HEK293T (cell line): ENCODE measurements around the gene CDH4.

Source experiments
- CTCF ChIA-PET: fragments of 350-600 bp; formaldehyde crosslinking; extraction: SDS; loops from one replicate; lab custom pipeline; 2021; ENCODE audit warnings: antibody characterized with exemption, inconsistent platforms; lab: Yijun Ruan, JAX
- POLR2A ChIA-PET: fragments of 350-600 bp; formaldehyde crosslinking; extraction: SDS; loops from one replicate; lab custom pipeline; 2020; ENCODE audit warnings: antibody characterized with exemption, inconsistent platforms; lab: Yijun Ruan, JAX
- DNase-seq: peaks from one replicate; pipeline ENCODE4 v3.0.0; 2012; ENCODE audit warnings: mixed read lengths; ENCODE audit errors: extremely low spot score
- ARNT ChIP-seq: fragments of 450-650 bp; IDR thresholded peaks from 2 replicates; pipeline ENCODE4 v1.6.1; 2017; ENCODE audit warnings: mild to moderate bottlenecking
- BHLHE40 ChIP-seq: fragments of 450-650 bp; IDR thresholded peaks from 2 replicates; pipeline ENCODE4 v1.6.1; 2016; ENCODE audit warnings: mild to moderate bottlenecking, moderate library complexity, borderline replicate concordance
- CTBP1 ChIP-seq: fragments of 450-650 bp; IDR thresholded peaks from 2 replicates; pipeline ENCODE4 v1.6.1; 2016; ENCODE audit warnings: borderline replicate concordance
- ELF4 ChIP-seq: fragments of 450-650 bp; IDR thresholded peaks from 2 replicates; pipeline ENCODE4 v1.6.1; 2017; ENCODE audit warnings: antibody characterized with exemption
- FOXA1 ChIP-seq: fragments of 450-650 bp; IDR thresholded peaks from 2 replicates; pipeline ENCODE4 v1.6.1; 2016; ENCODE audit warnings: mild to moderate bottlenecking
- FOXK2 ChIP-seq: fragments of 450-650 bp; IDR thresholded peaks from 2 replicates; pipeline ENCODE4 v1.6.1; 2016; ENCODE audit warnings: mild to moderate bottlenecking
- FOXM1 ChIP-seq: fragments of 450-650 bp; IDR thresholded peaks from 2 replicates; pipeline ENCODE4 v1.6.1; 2017; ENCODE audit warnings: mild to moderate bottlenecking, borderline replicate concordance
- HDGF ChIP-seq: fragments of 450-650 bp; IDR thresholded peaks from 2 replicates; pipeline ENCODE4 v1.6.1; 2017; ENCODE audit warnings: antibody characterized with exemption, borderline replicate concordance
- L3MBTL2 ChIP-seq: fragments of 450-650 bp; conservative IDR thresholded peaks from 2 replicates; pipeline ENCODE4 v1.6.1; 2016; ENCODE audit warnings: mild to moderate bottlenecking
- LEF1 ChIP-seq: fragments of 450-650 bp; IDR thresholded peaks from 2 replicates; pipeline ENCODE4 v1.6.1; 2017; ENCODE audit warnings: mild to moderate bottlenecking, borderline replicate concordance
- NFRKB ChIP-seq: fragments of 450-650 bp; IDR thresholded peaks from 2 replicates; pipeline ENCODE4 v1.6.1; 2016; ENCODE audit warnings: mild to moderate bottlenecking, moderate library complexity
- SP1 ChIP-seq: fragments of 450-650 bp; IDR thresholded peaks from 2 replicates; pipeline ENCODE4 v1.6.1; 2017
- SUZ12 ChIP-seq: fragments of 450-650 bp; IDR thresholded peaks from 2 replicates; pipeline ENCODE4 v1.6.1; 2016; ENCODE audit warnings: mild to moderate bottlenecking
- TARDBP ChIP-seq: fragments of 450-650 bp; IDR thresholded peaks from 2 replicates; pipeline ENCODE4 v1.6.1; 2016
- ZNF384 ChIP-seq: fragments of 450-650 bp; IDR thresholded peaks from 2 replicates; pipeline ENCODE4 v1.6.1; 2016
- TF ChIP-seq, protein P1 (sequence below): fragments of 450-650 bp; IDR thresholded peaks from 2 replicates; pipeline ENCODE4 v1.6.1; 2016

CDH4 gene

DNA sequence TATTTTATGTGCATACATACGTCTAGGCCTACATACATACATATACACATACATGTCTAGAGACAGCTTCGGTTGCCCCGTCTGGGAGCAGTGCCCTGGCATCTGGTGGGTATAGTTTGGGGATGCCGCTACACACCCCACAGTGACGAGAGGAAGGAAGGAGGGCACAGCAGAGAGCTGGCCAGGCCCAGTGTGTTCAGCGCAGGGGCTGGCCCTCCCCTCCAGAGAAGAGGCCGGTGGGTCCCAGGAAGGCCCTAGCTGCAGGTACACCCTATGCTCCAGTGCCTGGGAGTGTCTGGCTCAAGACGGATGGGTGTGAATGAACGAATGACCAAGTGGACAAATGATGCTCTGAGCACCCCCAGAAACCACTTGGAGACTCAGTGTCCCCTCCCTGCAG lies 284.6 kb downstream of the CDH4 start:
- no peak for DNase-seq
- ChIA-PET CTCF (no interaction called here), POLR2A (no interaction called here)
- TF ChIP-seq ELF4 (no peak), L3MBTL2 (no peak)
- TF ChIP-seq, protein P1, sequence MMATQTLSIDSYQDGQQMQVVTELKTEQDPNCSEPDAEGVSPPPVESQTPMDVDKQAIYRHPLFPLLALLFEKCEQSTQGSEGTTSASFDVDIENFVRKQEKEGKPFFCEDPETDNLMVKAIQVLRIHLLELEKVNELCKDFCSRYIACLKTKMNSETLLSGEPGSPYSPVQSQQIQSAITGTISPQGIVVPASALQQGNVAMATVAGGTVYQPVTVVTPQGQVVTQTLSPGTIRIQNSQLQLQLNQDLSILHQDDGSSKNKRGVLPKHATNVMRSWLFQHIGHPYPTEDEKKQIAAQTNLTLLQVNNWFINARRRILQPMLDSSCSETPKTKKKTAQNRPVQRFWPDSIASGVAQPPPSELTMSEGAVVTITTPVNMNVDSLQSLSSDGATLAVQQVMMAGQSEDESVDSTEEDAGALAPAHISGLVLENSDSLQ, result no peak

DNA sequence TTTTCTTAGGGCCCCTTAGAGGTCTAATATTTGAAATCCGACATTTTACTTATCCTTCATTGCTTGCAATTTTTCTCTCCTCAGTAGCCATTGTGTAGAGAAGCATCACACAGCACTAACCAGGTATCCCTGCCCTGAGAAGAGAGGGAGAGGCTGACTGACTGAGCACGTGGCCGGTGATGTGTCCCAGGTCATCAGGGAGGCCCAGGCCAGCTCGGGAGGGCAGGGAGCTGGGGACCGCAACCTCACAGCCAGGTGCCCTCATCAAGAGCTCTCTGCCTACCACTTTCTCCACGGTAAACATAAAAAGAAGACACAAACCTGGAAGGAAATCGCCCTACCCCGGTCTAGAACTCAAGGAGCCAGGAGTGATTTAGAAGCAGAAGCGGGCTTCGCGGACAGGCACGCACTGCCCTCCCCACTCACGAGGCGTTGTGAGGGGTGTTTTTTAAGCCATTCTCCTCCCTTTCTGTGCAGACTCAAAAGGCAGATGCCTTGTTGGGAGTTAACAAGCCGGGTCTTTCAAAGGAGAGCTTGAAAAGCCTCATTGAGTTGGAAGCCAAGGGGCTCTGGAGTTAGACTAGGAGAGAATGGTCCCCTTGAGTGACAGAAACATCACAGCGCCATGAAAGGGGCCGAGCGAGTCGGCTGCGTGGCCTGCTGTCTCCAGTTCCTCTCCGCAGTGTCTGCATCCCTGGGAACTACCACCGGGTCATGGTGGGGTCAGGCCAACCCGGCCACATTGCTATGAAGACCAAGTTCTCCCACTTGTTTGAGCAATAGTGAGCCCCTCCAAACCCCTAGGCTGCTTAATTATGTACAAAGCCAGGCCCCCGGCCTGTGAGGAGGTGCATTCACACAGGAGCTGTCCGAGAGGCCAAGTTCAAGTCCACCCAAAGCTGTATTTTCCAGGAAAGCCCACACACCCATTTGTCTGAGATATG lies 285.4 kb downstream of the CDH4 start:
- POLR2A ChIA-PET, result no interaction called here
- CTCF ChIA-PET, result interaction anchor here (0.6 kb wide), 1 partner anchor 16 kb away, joined by 3 read pairs; no protein-coding TSS in a partner anchor
- TF ChIP-seq FOXA1, result no peak
- no peak for TF ChIP-seq FOXM1
- no peak for TF ChIP-seq NFRKB
- TF ChIP-seq ELF4, result no peak
- TF ChIP-seq SP1, result no peak
- no peak for TF ChIP-seq L3MBTL2
- no peak for TF ChIP-seq TARDBP
- TF ChIP-seq BHLHE40, result no peak
- TF ChIP-seq ZNF384, result no peak
- no peak for TF ChIP-seq LEF1
- no peak for TF ChIP-seq FOXK2
- no peak for TF ChIP-seq ARNT
- TF ChIP-seq SUZ12, result no peak
- no peak for TF ChIP-seq CTBP1
- TF ChIP-seq, protein P1, result no peak
- TF ChIP-seq HDGF, result no peak
- DNase-seq, result no peak

DNA sequence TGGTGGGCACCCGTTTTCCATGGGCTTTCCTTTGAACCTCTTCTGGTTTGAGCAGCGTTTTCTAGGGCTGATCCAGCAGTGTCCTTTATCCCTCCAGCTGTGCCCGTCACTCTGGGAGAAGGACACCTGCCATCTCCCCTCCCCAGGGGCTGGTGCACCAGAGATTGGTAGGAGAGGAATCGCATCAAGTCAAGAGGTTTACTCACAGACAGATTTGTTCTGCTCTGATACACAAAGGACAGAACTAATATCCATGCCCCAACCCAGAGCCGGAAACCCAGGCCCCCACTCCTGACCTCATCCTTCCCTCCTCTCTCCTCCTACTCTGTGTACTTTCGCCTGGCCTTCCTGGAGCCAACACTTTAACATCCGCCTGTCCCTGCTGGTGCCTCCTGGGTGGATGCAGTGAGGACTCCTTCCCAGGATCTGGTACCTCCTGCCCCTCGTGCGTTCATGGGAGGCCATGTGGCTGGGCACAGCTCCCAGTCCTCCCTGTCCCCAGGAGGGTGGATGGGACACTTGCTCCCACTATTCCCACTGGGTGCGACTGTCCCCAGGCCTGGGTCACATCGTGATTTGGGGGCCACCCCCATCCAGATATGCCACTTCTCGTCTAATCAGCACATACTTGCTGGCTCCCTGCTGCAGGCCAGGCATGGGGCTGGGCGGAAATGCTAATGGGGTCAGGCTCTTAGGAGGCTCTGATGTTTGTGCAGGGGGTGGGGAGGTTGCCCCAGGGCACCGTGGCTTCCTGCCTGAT lies 286.3 kb downstream of the CDH4 start:
- DNase-seq, result no peak
- POLR2A ChIA-PET, result no interaction called here
- CTCF ChIA-PET, result no interaction called here
- TF ChIP-seq NFRKB (no peak), FOXM1 (no peak), TARDBP (no peak), HDGF (no peak), CTBP1 (no peak), BHLHE40 (no peak), SP1 (no peak), ELF4 (no peak), FOXK2 (no peak), ARNT (no peak)
- TF ChIP-seq, protein P1, result no peak

DNA sequence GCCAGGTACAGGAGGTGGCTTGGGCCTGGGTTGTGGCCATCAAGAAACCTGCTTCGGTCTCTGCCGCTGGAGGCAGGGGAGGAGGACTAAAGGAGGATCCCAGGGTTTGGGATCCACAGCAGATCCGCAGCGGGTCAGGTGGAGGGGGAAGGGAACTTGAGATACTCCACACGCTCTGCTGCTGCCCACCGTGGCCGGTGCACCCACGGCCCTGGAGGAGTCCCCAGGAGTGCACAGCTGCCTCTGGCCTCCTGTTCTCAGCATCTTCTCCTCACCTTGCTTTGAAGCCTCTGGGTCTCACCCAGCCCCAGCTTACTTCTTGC lies 286.8 kb downstream of the CDH4 start:
- CTCF ChIA-PET, result no interaction called here
- DNase-seq, result no peak
- no peak for TF ChIP-seq BHLHE40
- no peak for TF ChIP-seq ELF4
- TF ChIP-seq FOXA1, result no peak
- TF ChIP-seq LEF1, result no peak
- TF ChIP-seq ZNF384, result no peak
- no peak for TF ChIP-seq ARNT
- POLR2A ChIA-PET, result no interaction called here

DNA sequence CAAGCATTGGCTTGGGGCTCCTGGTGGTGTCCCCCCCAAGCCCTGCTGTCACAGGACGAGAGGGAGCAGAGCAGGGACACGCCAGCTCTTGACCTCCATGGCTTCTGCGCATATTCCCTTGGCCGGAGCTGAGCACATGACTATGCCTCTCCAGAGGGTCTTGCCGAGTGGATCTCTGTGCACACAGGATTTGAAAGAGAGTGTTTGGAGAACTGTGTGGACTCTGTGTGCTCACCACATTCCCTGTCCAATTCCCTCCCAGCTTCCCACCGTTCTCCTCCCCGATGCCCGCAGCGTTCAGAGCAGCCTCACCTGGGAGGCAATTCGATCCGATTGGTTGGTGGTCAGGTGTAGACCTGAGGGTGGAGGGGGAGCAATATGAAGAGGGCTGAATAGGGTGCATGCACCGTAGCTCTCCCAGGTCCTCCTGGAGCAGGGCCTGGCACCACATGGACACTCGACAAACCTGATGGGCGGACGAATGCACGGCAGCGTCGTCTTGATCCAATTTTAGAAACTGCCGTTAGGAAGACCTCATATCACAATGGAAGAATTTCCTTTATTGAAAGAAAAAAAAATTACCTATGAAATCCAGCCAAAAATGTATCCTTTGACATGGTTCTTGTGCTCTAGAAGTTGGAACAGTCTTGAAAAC lies 287.8 kb downstream of the CDH4 start:
- DNase-seq, result no peak
- ChIA-PET CTCF (no interaction called here), POLR2A (no interaction called here)
- TF ChIP-seq FOXM1, result no peak
- TF ChIP-seq SP1, result no peak
- TF ChIP-seq SUZ12, result no peak
- no peak for TF ChIP-seq FOXK2
- TF ChIP-seq ELF4, result no peak
- no peak for TF ChIP-seq ARNT
- TF ChIP-seq L3MBTL2, result no peak
- no peak for TF ChIP-seq ZNF384

DNA sequence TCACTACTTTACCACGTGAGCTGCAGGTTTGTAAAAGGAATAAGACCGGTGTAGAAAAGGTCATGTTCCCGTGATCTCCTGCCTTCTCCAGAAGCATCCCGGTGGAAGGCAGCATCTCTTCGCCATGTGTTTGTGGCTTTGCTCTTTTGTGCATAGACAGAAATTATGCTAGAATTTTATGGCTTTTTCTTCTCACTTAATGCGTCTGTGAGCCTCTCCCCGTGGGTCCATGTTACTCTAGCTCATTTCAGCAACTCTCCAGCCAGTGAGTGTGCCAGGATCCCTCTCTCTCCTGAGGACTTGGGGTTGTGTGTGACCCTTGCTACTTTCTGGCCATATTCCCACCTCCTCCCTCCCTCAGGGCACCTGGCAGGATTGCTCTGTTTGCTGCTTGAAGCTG lies 289.5 kb downstream of the CDH4 start:
- TF ChIP-seq ZNF384 (no peak), CTBP1 (no peak), TARDBP (no peak), BHLHE40 (no peak), FOXM1 (no peak), ELF4 (no peak), FOXK2 (no peak), L3MBTL2 (no peak)
- TF ChIP-seq, protein P1, result no peak
- ChIA-PET POLR2A (no interaction called here), CTCF (no interaction called here)
- DNase-seq, result no peak
